ENCODE measurements around the gene RRAGD.
A peak's percentile ranks its signal among the peaks of the same experiment; 100 is the strongest.

Gene RRAGD

GRCh38 chr6:89412071-89413005 lies at the start of gene RRAGD:
Gene RRAGD (minus strand): TSS chr6:89412273. CDS start chr6:89411993, 280 bp downstream.
- DNase-seq, result no peak

GRCh38 chr6:89460713-89461112 lies 48.6 kb upstream of the RRAGD start:
- no peak for DNase-seq

GRCh38 chr6:89459501-89459900 lies 47.4 kb upstream of the RRAGD start:
- DNase-seq, result no peak

- DNase-seq, result no peak
Observed at GRCh38 chr6:89458704-89459103, 46.6 kb upstream of the RRAGD start.

GRCh38 chr6:89454300-89454699 lies 42.2 kb upstream of the RRAGD start:
- DNase-seq, result no peak

GRCh38 chr6:89452281-89452680 lies 40.2 kb upstream of the RRAGD start:
- no peak for DNase-seq

- DNase-seq, result no peak
Observed at GRCh38 chr6:89449193-89449592, 37.1 kb upstream of the RRAGD start.

- no peak for DNase-seq
Observed at GRCh38 chr6:89443658-89444057, 31.6 kb upstream of the RRAGD start.

- no peak for DNase-seq
Observed at GRCh38 chr6:89440200-89440599, 28.1 kb upstream of the RRAGD start.

GRCh38 chr6:89439014-89439413 lies 26.9 kb upstream of the RRAGD start:
- no peak for DNase-seq

- DNase-seq, result no peak
Observed at GRCh38 chr6:89438248-89438647, 26.2 kb upstream of the RRAGD start.

- no peak for DNase-seq
Observed at GRCh38 chr6:89436226-89436625, 24.2 kb upstream of the RRAGD start.

GRCh38 chr6:89434954-89435353 lies 22.9 kb upstream of the RRAGD start:
- DNase-seq, result no peak

- DNase-seq, result no peak
Observed at GRCh38 chr6:89434150-89434499, 22.1 kb upstream of the RRAGD start.

GRCh38 chr6:89433252-89434149 lies 21.4 kb upstream of the RRAGD start:
- DNase-seq, result peak; percentile 18

- peak; percentile 15 for DNase-seq
Observed at GRCh38 chr6:89432875-89433251, 20.8 kb upstream of the RRAGD start, which contains the start of gene ANKRD6. Gene ANKRD6 (plus strand): TSS chr6:89433152. CDS start chr6:89566977, 133,825 bp downstream.

GRCh38 chr6:89430201-89430962 lies 18.3 kb upstream of the RRAGD start:
- no peak for DNase-seq

- DNase-seq, result no peak
Observed at GRCh38 chr6:89416796-89417195, 4.7 kb upstream of the RRAGD start.

GRCh38 chr6:89415185-89415584 lies 3.1 kb upstream of the RRAGD start:
- no peak for DNase-seq

GRCh38 chr6:89414215-89414614 lies 2.1 kb upstream of the RRAGD start:
- no peak for DNase-seq

- DNase-seq, result no peak
Observed at GRCh38 chr6:89413006-89413400, 930 bp upstream of the RRAGD start.

GRCh38 chr6:89411145-89412070 lies 665 bp downstream of the RRAGD start:
- peak; percentile 16 for DNase-seq

All from NCI-H2029 treated with DMSO at 0.1 percent for 48 hours (cell line).